Measurements from ENCODE around the gene TMEM131L.

The TMEM131L gene

GRCh38 chr4:153520227-153520626 is 54.1 kb downstream of the TMEM131L start:
- WGBS = 96% methylated on average over 4 of the region's 4 CpGs
- no peak overlapping the region for H3K18ac ChIP-seq (ENCODE audit: low read depth in 1 of 2, low read length in 2 of 2)

GRCh38 chr4:153520801-153521329 is 54.7 kb downstream of the TMEM131L start:
- Histone ChIP-seq H3K4ac (ENCODE audit: low read depth in 1 of 2, low read length in 2 of 2) (no peak overlapping the region), H3K14ac (ENCODE audit: low read length in 2 of 2) (no peak overlapping the region), H2AFZ (ENCODE audit: low read depth, low read length) (no peak overlapping the region), H3K4me2 (ENCODE audit: low read length, poor library complexity, severe bottlenecking) (no peak overlapping the region), H2BK12ac (ENCODE audit: low read length in 2 of 2) (no peak overlapping the region), H3K9ac (ENCODE audit: low read length) (no peak overlapping the region), H4K8ac (ENCODE audit: low read length) (no peak overlapping the region), H3K4me1 (ENCODE audit: control insufficient read depth, insufficient read depth, low read depth, low read length) (peaks cover 2% of the 10 kb centered on the region), H2BK15ac (ENCODE audit: low read depth, poor library complexity, severe bottlenecking) (no peak overlapping the region), H3K27ac (ENCODE audit: low read length, poor library complexity, severe bottlenecking) (no peak overlapping the region), H3K27me3 (ENCODE audit: control insufficient read depth in 1 of 2, insufficient read depth in 1 of 2, low read length in 2 of 2) (no peaks in the 10 kb centered on the region), H2BK5ac (ENCODE audit: low read depth, low read length, poor library complexity, severe bottlenecking) (no peak overlapping the region), H3K79me1 (replicated peaks; ENCODE audit: low read length, poor library complexity, severe bottlenecking) (peaks cover 16% of the 10 kb centered on the region), H2BK120ac (ENCODE audit: low read depth, low read length) (no peak overlapping the region), H3K4me3 (ENCODE audit: insufficient read depth in 1 of 2, low read depth in 1 of 2, low read length in 2 of 2) (no peak overlapping the region), H2AK5ac (ENCODE audit: low read length, severe bottlenecking) (no peak overlapping the region), H3K9me3 (ENCODE audit: control insufficient read depth, low read length) (no peaks in the 10 kb centered on the region), H3K36me3 (ENCODE audit: control insufficient read depth in 1 of 2, insufficient read depth in 2 of 2, low read depth in 1 of 2, low read length in 2 of 2) (no peaks in the 10 kb centered on the region), H3K23ac (ENCODE audit: low read length in 2 of 2) (no peak overlapping the region), H3K18ac (ENCODE audit: low read depth in 1 of 2, low read length in 2 of 2) (no peak overlapping the region), H4K91ac (ENCODE audit: low read length) (no peak overlapping the region)
- WGBS = 87% methylated on average over 7 of the region's 8 CpGs
- DNase-seq = no peak

More at GRCh38 chr4:153520227-153520626, 54.1 kb downstream of the TMEM131L start:
- Histone ChIP-seq H3K4me2 (ENCODE audit: low read length, poor library complexity, severe bottlenecking) (no peak overlapping the region), H2BK12ac (ENCODE audit: low read length in 2 of 2) (no peak overlapping the region), H2AK5ac (ENCODE audit: low read length, severe bottlenecking) (no peak overlapping the region), H2BK120ac (ENCODE audit: low read depth, low read length) (no peak overlapping the region), H3K27me3 (ENCODE audit: control insufficient read depth in 1 of 2, insufficient read depth in 1 of 2, low read length in 2 of 2) (no peaks in the 10 kb centered on the region), H2AFZ (ENCODE audit: low read depth, low read length) (no peak overlapping the region), H3K4me3 (ENCODE audit: insufficient read depth in 1 of 2, low read depth in 1 of 2, low read length in 2 of 2) (no peak overlapping the region), H3K9ac (ENCODE audit: low read length) (no peak overlapping the region), H3K27ac (ENCODE audit: low read length, poor library complexity, severe bottlenecking) (no peak overlapping the region), H2BK15ac (ENCODE audit: low read depth, poor library complexity, severe bottlenecking) (no peak overlapping the region), H3K36me3 (ENCODE audit: control insufficient read depth in 1 of 2, insufficient read depth in 2 of 2, low read depth in 1 of 2, low read length in 2 of 2) (no peaks in the 10 kb centered on the region), H2BK5ac (ENCODE audit: low read depth, low read length, poor library complexity, severe bottlenecking) (no peak overlapping the region), H4K8ac (ENCODE audit: low read length) (no peak overlapping the region), H3K23ac (ENCODE audit: low read length in 2 of 2) (no peak overlapping the region), H3K14ac (ENCODE audit: low read length in 2 of 2) (no peak overlapping the region), H3K4ac (ENCODE audit: low read depth in 1 of 2, low read length in 2 of 2) (no peak overlapping the region), H3K9me3 (ENCODE audit: control insufficient read depth, low read length) (no peaks in the 10 kb centered on the region), H4K91ac (ENCODE audit: low read length) (no peak overlapping the region), H3K79me1 (replicated peaks; ENCODE audit: low read length, poor library complexity, severe bottlenecking) (peaks cover 16% of the 10 kb centered on the region), H3K4me1 (ENCODE audit: control insufficient read depth, insufficient read depth, low read depth, low read length) (peaks cover 2% of the 10 kb centered on the region)
- no peak for DNase-seq

GRCh38 chr4:153521478-153521877 is 55.3 kb downstream of the TMEM131L start:
- WGBS = 99% methylated on average over 9 of the region's 10 CpGs
- no peak overlapping the region for H3K9ac ChIP-seq (ENCODE audit: low read length)

GRCh38 chr4:153521999-153522801 is 56.0 kb downstream of the TMEM131L start:
- Histone ChIP-seq H3K9me3 (ENCODE audit: control insufficient read depth, low read length) (no peaks in the 10 kb centered on the region), H2BK15ac (ENCODE audit: low read depth, poor library complexity, severe bottlenecking) (no peak overlapping the region), H2BK120ac (ENCODE audit: low read depth, low read length) (no peak overlapping the region), H3K36me3 (ENCODE audit: control insufficient read depth in 1 of 2, insufficient read depth in 2 of 2, low read depth in 1 of 2, low read length in 2 of 2) (no peaks in the 10 kb centered on the region), H2BK12ac (ENCODE audit: low read length in 2 of 2) (no peak overlapping the region), H3K9ac (ENCODE audit: low read length) (no peak overlapping the region), H3K18ac (ENCODE audit: low read depth in 1 of 2, low read length in 2 of 2) (no peak overlapping the region), H2AFZ (ENCODE audit: low read depth, low read length) (no peak overlapping the region), H4K91ac (ENCODE audit: low read length) (no peak overlapping the region), H2AK5ac (ENCODE audit: low read length, severe bottlenecking) (no peak overlapping the region), H3K27ac (ENCODE audit: low read length, poor library complexity, severe bottlenecking) (no peak overlapping the region), H3K23ac (ENCODE audit: low read length in 2 of 2) (no peak overlapping the region), H3K4me3 (ENCODE audit: insufficient read depth in 1 of 2, low read depth in 1 of 2, low read length in 2 of 2) (no peak overlapping the region), H3K4ac (ENCODE audit: low read depth in 1 of 2, low read length in 2 of 2) (no peak overlapping the region), H4K8ac (ENCODE audit: low read length) (no peak overlapping the region), H3K4me1 (ENCODE audit: control insufficient read depth, insufficient read depth, low read depth, low read length) (peaks cover 2% of the 10 kb centered on the region), H3K14ac (ENCODE audit: low read length in 2 of 2) (no peak overlapping the region), H3K27me3 (ENCODE audit: control insufficient read depth in 1 of 2, insufficient read depth in 1 of 2, low read length in 2 of 2) (no peaks in the 10 kb centered on the region), H3K79me1 (replicated peaks; ENCODE audit: low read length, poor library complexity, severe bottlenecking) (peaks cover 18% of the 10 kb centered on the region), H2BK5ac (ENCODE audit: low read depth, low read length, poor library complexity, severe bottlenecking) (no peak overlapping the region), H3K4me2 (ENCODE audit: low read length, poor library complexity, severe bottlenecking) (no peak overlapping the region)
- WGBS = 79% methylated on average over 16 of the region's 17 CpGs
- DNase-seq = no peak

More at GRCh38 chr4:153521478-153521877, 55.3 kb downstream of the TMEM131L start:
- Histone ChIP-seq H4K91ac (ENCODE audit: low read length) (no peak overlapping the region), H2BK120ac (ENCODE audit: low read depth, low read length) (no peak overlapping the region), H2BK5ac (ENCODE audit: low read depth, low read length, poor library complexity, severe bottlenecking) (no peak overlapping the region), H3K23ac (ENCODE audit: low read length in 2 of 2) (no peak overlapping the region), H2BK12ac (ENCODE audit: low read length in 2 of 2) (no peak overlapping the region), H2AFZ (ENCODE audit: low read depth, low read length) (no peak overlapping the region), H2AK5ac (ENCODE audit: low read length, severe bottlenecking) (no peak overlapping the region), H3K79me1 (replicated peaks; ENCODE audit: low read length, poor library complexity, severe bottlenecking) (peaks cover 19% of the 10 kb centered on the region), H4K8ac (ENCODE audit: low read length) (no peak overlapping the region), H3K4ac (ENCODE audit: low read depth in 1 of 2, low read length in 2 of 2) (no peak overlapping the region), H3K4me2 (ENCODE audit: low read length, poor library complexity, severe bottlenecking) (no peak overlapping the region), H3K36me3 (ENCODE audit: control insufficient read depth in 1 of 2, insufficient read depth in 2 of 2, low read depth in 1 of 2, low read length in 2 of 2) (no peaks in the 10 kb centered on the region), H3K14ac (ENCODE audit: low read length in 2 of 2) (no peak overlapping the region), H3K27ac (ENCODE audit: low read length, poor library complexity, severe bottlenecking) (no peak overlapping the region), H3K9me3 (ENCODE audit: control insufficient read depth, low read length) (no peaks in the 10 kb centered on the region), H3K27me3 (ENCODE audit: control insufficient read depth in 1 of 2, insufficient read depth in 1 of 2, low read length in 2 of 2) (no peaks in the 10 kb centered on the region), H3K4me3 (ENCODE audit: insufficient read depth in 1 of 2, low read depth in 1 of 2, low read length in 2 of 2) (no peak overlapping the region), H2BK15ac (ENCODE audit: low read depth, poor library complexity, severe bottlenecking) (no peak overlapping the region), H3K4me1 (ENCODE audit: control insufficient read depth, insufficient read depth, low read depth, low read length) (peaks cover 2% of the 10 kb centered on the region), H3K18ac (ENCODE audit: low read depth in 1 of 2, low read length in 2 of 2) (no peak overlapping the region)
- DNase-seq = no peak
